Vagina (tissue), 2 donors: ENCODE measurements around the gene HSD3B1.

ENCODE experiments used
- POLR2A ChIP-seq, 2 donors: fragments of 450-650 bp; IDR thresholded peaks; one replicate each; pipeline ENCODE4 v1.6.1; 2017; ENCODE audit warnings: antibody characterized with exemption in 2 of 2, mild to moderate bottlenecking in 2 of 2, moderate library complexity in 2 of 2
- POLR2AphosphoS5 ChIP-seq, 2 donors: sonication (generic); formaldehyde crosslinking; IDR thresholded peaks; one replicate each; pipeline ENCODE4 v1.9.0; 2017; ENCODE audit warnings: antibody characterized with exemption in 2 of 2, mild to moderate bottlenecking in 2 of 2, low read depth in 1 of 2; ENCODE audit not compliant: insufficient read depth in 1 of 2
- TF ChIP-seq, protein P1 (sequence below), 3 experiments: fragments of 450-650 bp in 2 of 3; fragments of 200-600 bp in 1 of 3; sonication (generic) in 1 of 3; IDR thresholded peaks; one replicate each; pipeline ENCODE4 v1.5.1; 2017 to 2019; ENCODE audit warnings: antibody characterized with exemption in 3 of 3, mild to moderate bottlenecking in 2 of 3, moderate library complexity in 2 of 3

DNA sequence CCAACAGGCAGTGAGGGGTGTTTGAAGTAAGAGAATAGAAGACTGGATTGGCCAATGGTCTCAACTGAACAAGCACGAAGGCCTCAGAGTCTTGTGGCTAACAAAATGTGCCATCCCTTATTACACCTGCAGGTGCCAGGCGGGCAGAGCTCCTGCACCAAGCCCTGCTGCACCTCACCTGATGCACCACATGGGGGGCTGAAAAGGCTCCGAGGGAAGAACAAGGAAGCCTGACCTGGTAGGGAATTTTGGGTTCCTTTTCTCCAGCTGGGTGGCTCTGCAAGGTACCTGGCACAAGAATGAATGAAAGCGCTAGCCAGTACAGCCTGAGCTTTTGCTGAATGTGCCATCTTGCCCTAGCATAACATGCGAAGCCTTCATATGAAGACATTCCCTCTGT, 9.7 kb downstream of the HSD3B1 start:
- TF ChIP-seq, protein P1, sequence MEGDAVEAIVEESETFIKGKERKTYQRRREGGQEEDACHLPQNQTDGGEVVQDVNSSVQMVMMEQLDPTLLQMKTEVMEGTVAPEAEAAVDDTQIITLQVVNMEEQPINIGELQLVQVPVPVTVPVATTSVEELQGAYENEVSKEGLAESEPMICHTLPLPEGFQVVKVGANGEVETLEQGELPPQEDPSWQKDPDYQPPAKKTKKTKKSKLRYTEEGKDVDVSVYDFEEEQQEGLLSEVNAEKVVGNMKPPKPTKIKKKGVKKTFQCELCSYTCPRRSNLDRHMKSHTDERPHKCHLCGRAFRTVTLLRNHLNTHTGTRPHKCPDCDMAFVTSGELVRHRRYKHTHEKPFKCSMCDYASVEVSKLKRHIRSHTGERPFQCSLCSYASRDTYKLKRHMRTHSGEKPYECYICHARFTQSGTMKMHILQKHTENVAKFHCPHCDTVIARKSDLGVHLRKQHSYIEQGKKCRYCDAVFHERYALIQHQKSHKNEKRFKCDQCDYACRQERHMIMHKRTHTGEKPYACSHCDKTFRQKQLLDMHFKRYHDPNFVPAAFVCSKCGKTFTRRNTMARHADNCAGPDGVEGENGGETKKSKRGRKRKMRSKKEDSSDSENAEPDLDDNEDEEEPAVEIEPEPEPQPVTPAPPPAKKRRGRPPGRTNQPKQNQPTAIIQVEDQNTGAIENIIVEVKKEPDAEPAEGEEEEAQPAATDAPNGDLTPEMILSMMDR (IDR thresholded peaks at IDR 0.05), result no peak
- TF ChIP-seq POLR2A (IDR thresholded peaks at IDR 0.05) (no peak), POLR2AphosphoS5 (IDR thresholded peaks at IDR 0.05; ENCODE audit: insufficient read depth in 1 of 2, low read depth in 1 of 2) (no peak)
